NT2/D1 (cell line): Measurements from ENCODE around the gene PPIL4.

Source experiments
- SUZ12 ChIP-seq: IDR thresholded peaks from 2 replicates; pipeline ENCODE4 v1.6.1; 2011; ENCODE audit not compliant: insufficient read length, insufficient read depth; ENCODE audit errors: extremely low read depth
- YY1 ChIP-seq: IDR thresholded peaks from 2 replicates; pipeline ENCODE4 v1.6.1; 2011; ENCODE audit not compliant: insufficient read length, insufficient read depth
- ZNF274 ChIP-seq: IDR thresholded peaks from 2 replicates; pipeline ENCODE4 v1.6.1; 2011; ENCODE audit warnings: mild to moderate bottlenecking, low read depth, low read length

GRCh38 chr6:149593408-149593807 lies 47.6 kb upstream of the PPIL4 start:
- TF ChIP-seq ZNF274 (no peak), YY1 (no peak), SUZ12 (no peak)
